IMR-90 (cell line): Measurements from ENCODE around the gene CCDC146. TPM values are rescaled to one million over a fixed set of nuclear protein-coding genes. Genes with fewer than 3 reads are reported as not detected.
"Not testable (repeated sequence)": the region's sequence is repeated elsewhere in the genome, so short reads cannot be mapped to it uniquely, and the experiment has no call there.

Experiments
- ATAC-seq: fragments of 200-7000 bp; cut with Tn5 transposase; 2 replicates; pipeline ENCODE4 v1.9.1; 2020; ENCODE audit warnings: low read depth, mild to moderate bottlenecking, moderate library complexity
- BruUV-seq: library from RNA; stranded (reverse); fragments of 400-500 nt; replicated peaks from 2 replicates; lab custom pipeline; 2021; lab: Mats Ljungman, UMichigan
- CTCF ChIA-PET: fragments of 300-600 bp; formaldehyde crosslinking; extraction: SDS; loops from one replicate; lab custom pipeline; 2021; ENCODE audit warnings: antibody characterized with exemption; lab: Yijun Ruan, JAX
- POLR2A ChIA-PET: fragments of 300-600 bp; sonication (Branson Sonifier 250); formaldehyde crosslinking; loops from one replicate; lab custom pipeline; 2022; ENCODE audit warnings: antibody characterized with exemption; ENCODE audit not compliant: unreplicated experiment; lab: Charles Lee
- DNase-seq: peaks from one replicate; pipeline ENCODE4 v3.0.0; 2013
- H2AFZ ChIP-seq: replicated peaks from 2 replicates; pipeline ENCODE3; 2013; ENCODE audit warnings: low read length, mild to moderate bottlenecking; ENCODE audit not compliant: poor library complexity
- H2AK5ac ChIP-seq: 2 replicates; pipeline ENCODE4 v1.6.1; 2013; ENCODE audit warnings: low read depth, low read length, inconsistent platforms
- H2AK9ac ChIP-seq: replicated peaks from 2 replicates; pipeline ENCODE3; 2013; ENCODE audit warnings: mild to moderate bottlenecking, low read depth, low read length, moderate library complexity; ENCODE audit not compliant: poor library complexity
- H2BK120ac ChIP-seq: 2 replicates; pipeline ENCODE4 v1.6.1; 2013; ENCODE audit warnings: low read depth, low read length, inconsistent platforms
- H2BK15ac ChIP-seq: 3 replicates; pipeline ENCODE4 v1.6.1; 2013; ENCODE audit warnings: low read depth, low read length, inconsistent platforms
- H2BK20ac ChIP-seq: 2 replicates; pipeline ENCODE4 v1.6.1; 2013; ENCODE audit warnings: low read depth, mild to moderate bottlenecking, inconsistent platforms, low read length, moderate library complexity
- H2BK5ac ChIP-seq: 2 replicates; pipeline ENCODE4 v1.6.1; 2013; ENCODE audit warnings: mild to moderate bottlenecking, low read depth, low read length, inconsistent platforms; ENCODE audit not compliant: poor library complexity, severe bottlenecking
- H3K14ac ChIP-seq: replicated peaks from 2 replicates; pipeline ENCODE4 v1.6.1; 2013; ENCODE audit warnings: low read depth, low read length, inconsistent platforms
- H3K18ac ChIP-seq: 2 replicates; pipeline ENCODE4 v1.6.1; 2013; ENCODE audit warnings: low read depth, low read length, control low read depth
- H3K23ac ChIP-seq: 2 replicates; pipeline ENCODE4 v1.6.1; 2013; ENCODE audit warnings: low read depth, low read length, inconsistent platforms
- H3K27ac ChIP-seq: 2 replicates; pipeline ENCODE4 v1.5.1; 2013; ENCODE audit warnings: mild to moderate bottlenecking, control low read depth, low read length; ENCODE audit not compliant: insufficient read depth
- H3K27me3 ChIP-seq: 2 replicates; pipeline ENCODE4 v1.6.1; 2013; ENCODE audit warnings: low read length; ENCODE audit not compliant: control insufficient read depth, insufficient read depth
- H3K36me3 ChIP-seq: 2 replicates; pipeline ENCODE4 v1.6.1; 2013; ENCODE audit warnings: low read length, mixed read lengths; ENCODE audit not compliant: control insufficient read depth, insufficient read depth
- H3K4ac ChIP-seq: 2 replicates; pipeline ENCODE4 v1.6.1; 2013; ENCODE audit warnings: low read depth, low read length, inconsistent platforms
- H3K4me1 ChIP-seq: 2 replicates; pipeline ENCODE4 v1.6.1; 2013; ENCODE audit warnings: low read length, mixed read lengths; ENCODE audit not compliant: control insufficient read depth, insufficient read depth
- H3K4me2 ChIP-seq: 2 replicates; pipeline ENCODE4 v1.6.1; 2013; ENCODE audit warnings: low read depth, mild to moderate bottlenecking, control low read depth, low read length, moderate library complexity
- H3K4me3 ChIP-seq: 2 replicates; pipeline ENCODE4 v1.5.1; 2013; ENCODE audit warnings: low read depth, mild to moderate bottlenecking, control low read depth, low read length, moderate library complexity; ENCODE audit not compliant: insufficient read depth
- H3K56ac ChIP-seq: 2 replicates; pipeline ENCODE4 v1.6.1; 2013; ENCODE audit warnings: low read length, inconsistent platforms; ENCODE audit not compliant: insufficient read depth; ENCODE audit errors: extremely low read depth
- H3K79me1 ChIP-seq, 2 experiments: 2 replicates each; pipeline ENCODE4 v1.6.1; 2013; ENCODE audit warnings: low read length in 2 of 2, inconsistent platforms in 1 of 2, low read depth in 1 of 2
- H3K9ac ChIP-seq: 2 replicates; pipeline ENCODE4 v1.6.1; 2013; ENCODE audit warnings: low read depth, low read length, control low read depth
- H3K9me1 ChIP-seq: 2 replicates; pipeline ENCODE4 v1.6.1; 2013; ENCODE audit warnings: low read length, inconsistent platforms; ENCODE audit not compliant: insufficient read depth
- H3K9me3 ChIP-seq: 2 replicates; pipeline ENCODE4 v1.6.1; 2013; ENCODE audit warnings: low read length; ENCODE audit not compliant: control insufficient read depth, insufficient read depth
- H4K20me1 ChIP-seq: 2 replicates; pipeline ENCODE4 v1.6.1; 2013; ENCODE audit warnings: low read length, inconsistent platforms; ENCODE audit not compliant: insufficient read depth
- H4K5ac ChIP-seq: 2 replicates; pipeline ENCODE4 v1.6.1; 2013; ENCODE audit warnings: mild to moderate bottlenecking, low read depth, low read length, control low read depth
- H4K8ac ChIP-seq, 2 experiments: 2 replicates each; pipeline ENCODE4 v1.6.1; 2013; ENCODE audit warnings: low read depth in 2 of 2, low read length in 2 of 2, control low read depth in 1 of 2, inconsistent platforms in 1 of 2
- H4K91ac ChIP-seq: 2 replicates; pipeline ENCODE4 v1.6.1; 2013; ENCODE audit warnings: low read depth, low read length, inconsistent platforms; ENCODE audit not compliant: insufficient read depth
- WGBS, 2 experiments: methylation state at CpG; one replicate each; pipeline versions ENCODE4 v1.1.5 to v1.1.7; 2013; ENCODE audit warnings: missing lambda C conversion rate in 2 of 2; ENCODE audit not compliant: insufficient read length in 1 of 2; ENCODE audit errors: extremely low coverage in 2 of 2; 5-methylcytosine and 5-hydroxymethylcytosine counted together
- dilution Hi-C: fragments of 300-500 bp; cut with HindIII; formaldehyde crosslinking; loops from one replicate; pipeline ENCODE4 v1.14.3; 2018; ENCODE audit warnings: low sequenced_read_pairs; ENCODE audit not compliant: unreplicated experiment
- in situ Hi-C: fragments of 300-500 bp; cut with MboI; formaldehyde crosslinking; loops from 3 replicates; pipeline ENCODE4 v1.14.3; 2019; ENCODE audit warnings: low sequenced_read_pairs, inconsistent platforms, mixed read lengths
- intact Hi-C: fragments of 100-400 bp; cut with micrococcal nuclease; formaldehyde crosslinking; loops from 2 replicates; pipeline ENCODE4 v1.10.0; 2022
- polyA plus RNA-seq, 3 experiments: library from polyadenylated mRNA; depleted of rRNA; stranded (reverse); fragments of >200 nt; gene quantifications; 2 replicates each; pipeline ENCODE4 v1.2.3, GENCODE V29; 2012; ENCODE audit warnings: low replicate concordance in 1 of 3
- total RNA-seq: library from RNA; depleted of rRNA; stranded (reverse); fragments of >200 nt; gene quantifications from 2 replicates; pipeline ENCODE4 v1.2.3, GENCODE V29; 2012

The CCDC146 gene
- total and polyA plus RNA-seq, 2 of the 4 experiments (the other 2 are of a cell fraction), result 0.54 to 1.7 TPM

GRCh38 chr7:77152232-77152631 is 29.8 kb downstream of the CCDC146 start:
- H4K91ac ChIP-seq, H2AK5ac ChIP-seq, H3K9ac ChIP-seq, H3K79me1 ChIP-seq, H3K56ac ChIP-seq, ATAC-seq, H3K4me2 ChIP-seq, in situ Hi-C loops, H3K36me3 ChIP-seq, H2BK15ac ChIP-seq, H3K27me3 ChIP-seq, POLR2A ChIA-PET, H3K27ac ChIP-seq, dilution Hi-C loops, H4K8ac ChIP-seq, H3K14ac ChIP-seq, H2AK9ac ChIP-seq, H3K4me1 ChIP-seq, H3K9me3 ChIP-seq, H2AFZ ChIP-seq, BruUV-seq, H2BK20ac ChIP-seq, H2BK5ac ChIP-seq, H4K20me1 ChIP-seq, H4K5ac ChIP-seq, H3K9me1 ChIP-seq, intact Hi-C loops, H3K23ac ChIP-seq, H3K4me3 ChIP-seq, H3K4ac ChIP-seq, CTCF ChIA-PET: not testable (repeated sequence)
- H3K18ac ChIP-seq, result peak overlapping the region; percentile 27; the same call in 1 of the 2 replicates
- 0 out of 2 replicates have a peak overlapping the region, but pooled peaks have one; percentile 46 for H2BK120ac ChIP-seq
- peak; percentile 25 for DNase-seq

- H2AK5ac ChIP-seq, result peak overlapping the region; percentile 70; the same call in 1 of the 2 replicates
- H3K4me1 ChIP-seq, result peaks cover 10% of the 10 kb centered on the region
- peak overlapping the region; percentile 62 for H2BK120ac ChIP-seq
- DNase-seq, H3K79me1 ChIP-seq, H2BK15ac ChIP-seq, H3K4me2 ChIP-seq, H4K20me1 ChIP-seq, H3K27me3 ChIP-seq, H3K18ac ChIP-seq, intact Hi-C loops, BruUV-seq, H2AK9ac ChIP-seq, POLR2A ChIA-PET, H3K56ac ChIP-seq, H3K9me1 ChIP-seq, H3K4me3 ChIP-seq, CTCF ChIA-PET, dilution Hi-C loops, H2AFZ ChIP-seq, H3K9ac ChIP-seq, in situ Hi-C loops, H3K14ac ChIP-seq, H3K9me3 ChIP-seq, H4K5ac ChIP-seq, H3K36me3 ChIP-seq, H2BK5ac ChIP-seq: not testable (repeated sequence)
- WGBS, 2 experiments, result no CpG with 5 or more reads among the region's 3 CpGs
- H4K8ac ChIP-seq, result 0 out of 4 replicates have a peak overlapping the region, but pooled peaks of 1 of the 2 experiments have one; percentile 40
- H4K91ac ChIP-seq, result peak overlapping the region; percentile 55; the same call in 1 of the 2 replicates
- ATAC-seq, result peak; percentile 47
- H3K23ac ChIP-seq, result peak overlapping the region; percentile 66; the same call in 1 of the 2 replicates
- peak overlapping the region; percentile 80 for H2BK20ac ChIP-seq
- H3K4ac ChIP-seq, result peak overlapping the region; percentile 46; the same call in 1 of the 2 replicates
- H3K27ac ChIP-seq, result peak overlapping the region; percentile 32; the same call in 1 of the 2 replicates
These were observed 32.6 kb downstream of the CCDC146 start for GRCh38 chr7:77154917-77155464.
